H9 (cell line): ENCODE measurements around the gene PEX26. TPM values are rescaled to one million over a fixed set of nuclear protein-coding genes. Genes with fewer than 3 reads are reported as not detected.

Source experiments
- DNase-seq: peaks from one replicate; pipeline ENCODE4 v3.0.0-alpha.2; 2017
- H2AFZ ChIP-seq: one replicate; pipeline ENCODE4 v1.6.1; 2013; ENCODE audit warnings: mild to moderate bottlenecking, low read length, control low read depth, moderate library complexity
- H2AK5ac ChIP-seq: 2 replicates; pipeline ENCODE4 v1.6.1; 2013; ENCODE audit warnings: low read length, control low read depth, mixed read lengths; ENCODE audit not compliant: insufficient read length
- H2BK120ac ChIP-seq: one replicate; pipeline ENCODE4 v1.6.1; 2013; ENCODE audit warnings: low read depth, mild to moderate bottlenecking, low read length, control low read depth, inconsistent platforms; ENCODE audit not compliant: poor library complexity, severe bottlenecking
- H2BK12ac ChIP-seq: 2 replicates; pipeline ENCODE4 v1.6.1; 2013; ENCODE audit warnings: low read length, control low read depth, mixed read lengths, low read depth; ENCODE audit not compliant: insufficient read length
- H2BK15ac ChIP-seq: 2 replicates; pipeline ENCODE4 v1.6.1; 2013; ENCODE audit warnings: low read depth, low read length, control low read depth
- H2BK20ac ChIP-seq: one replicate; pipeline ENCODE4 v1.6.1; 2013; ENCODE audit warnings: low read depth, mild to moderate bottlenecking, low read length, control low read depth, inconsistent platforms; ENCODE audit not compliant: poor library complexity, severe bottlenecking
- H2BK5ac ChIP-seq: 2 replicates; pipeline ENCODE4 v1.6.1; 2013; ENCODE audit warnings: low read length, control low read depth, mixed read lengths; ENCODE audit not compliant: insufficient read length
- H3K14ac ChIP-seq: 2 replicates; pipeline ENCODE4 v1.6.1; 2013; ENCODE audit warnings: low read length, control low read depth; ENCODE audit not compliant: insufficient read depth
- H3K18ac ChIP-seq: 2 replicates; pipeline ENCODE4 v1.6.1; 2013; ENCODE audit warnings: low read depth, mild to moderate bottlenecking, mixed read lengths, low read length, control low read depth; ENCODE audit not compliant: insufficient read length
- H3K23ac ChIP-seq: 2 replicates; pipeline ENCODE4 v1.6.1; 2013; ENCODE audit warnings: low read length, control low read depth, mixed read lengths, low read depth; ENCODE audit not compliant: insufficient read length
- H3K23me2 ChIP-seq: 2 replicates; pipeline ENCODE4 v1.6.1; 2013; ENCODE audit warnings: low read depth, mild to moderate bottlenecking, mixed read lengths, low read length, control low read depth; ENCODE audit not compliant: insufficient read length, poor library complexity, severe bottlenecking
- H3K27ac ChIP-seq: 2 replicates; pipeline ENCODE4 v1.5.1; 2013; ENCODE audit warnings: low read length, control low read depth, mixed read lengths, low read depth; ENCODE audit not compliant: insufficient read length
- H3K27me3 ChIP-seq: 2 replicates; pipeline ENCODE4 v1.6.1; 2013; ENCODE audit warnings: low read length, control low read depth, inconsistent platforms; ENCODE audit not compliant: insufficient read depth
- H3K4ac ChIP-seq: 2 replicates; pipeline ENCODE4 v1.6.1; 2013; ENCODE audit warnings: low read depth, mild to moderate bottlenecking, control low read depth, inconsistent platforms, low read length, moderate library complexity
- H3K4me1 ChIP-seq: 2 replicates; pipeline ENCODE4 v1.6.1; 2013; ENCODE audit warnings: low read length, control low read depth, inconsistent platforms; ENCODE audit not compliant: insufficient read depth
- H3K4me2 ChIP-seq: 2 replicates; pipeline ENCODE4 v1.6.1; 2013; ENCODE audit warnings: low read length, control low read depth, mixed read lengths; ENCODE audit not compliant: insufficient read length, insufficient read depth
- H3K56ac ChIP-seq: 2 replicates; pipeline ENCODE4 v1.6.1; 2013; ENCODE audit warnings: low read depth, mild to moderate bottlenecking, mixed read lengths, low read length, control low read depth; ENCODE audit not compliant: insufficient read length
- H3K79me1 ChIP-seq: 2 replicates; pipeline ENCODE4 v1.6.1; 2013; ENCODE audit warnings: low read depth, mild to moderate bottlenecking, moderate library complexity, low read length, control low read depth, inconsistent platforms; ENCODE audit not compliant: insufficient read depth, poor library complexity, severe bottlenecking
- H3K79me2 ChIP-seq: 2 replicates; pipeline ENCODE4 v1.6.1; 2013; ENCODE audit warnings: low read length, control low read depth, inconsistent platforms; ENCODE audit not compliant: insufficient read depth
- H3K9ac ChIP-seq: 2 replicates; pipeline ENCODE4 v1.6.1; 2013; ENCODE audit warnings: low read length, control low read depth, mixed read lengths; ENCODE audit not compliant: insufficient read length; ENCODE audit errors: extremely low read depth
- H3K9me3 ChIP-seq: one replicate; pipeline ENCODE4 v1.6.1; 2013; ENCODE audit warnings: low read depth, low read length, inconsistent platforms; ENCODE audit not compliant: control insufficient read depth
- H3T11ph ChIP-seq: one replicate; pipeline ENCODE4 v1.6.1; 2013; ENCODE audit warnings: mild to moderate bottlenecking, low read length, control low read depth, inconsistent platforms
- H4K20me1 ChIP-seq: one replicate; pipeline ENCODE4 v1.6.1; 2013; ENCODE audit not compliant: control insufficient read depth, insufficient read length, insufficient read depth
- H4K5ac ChIP-seq: 2 replicates; pipeline ENCODE4 v1.6.1; 2013; ENCODE audit warnings: low read depth, mild to moderate bottlenecking, mixed read lengths, low read length, control low read depth; ENCODE audit not compliant: insufficient read length
- H4K8ac ChIP-seq: replicated peaks from 2 replicates; pipeline ENCODE4 v1.6.1; 2013; ENCODE audit warnings: low read length, control low read depth, mixed read lengths, low read depth; ENCODE audit not compliant: insufficient read length
- H4K91ac ChIP-seq: 2 replicates; pipeline ENCODE4 v1.6.1; 2013; ENCODE audit warnings: low read depth, mild to moderate bottlenecking, moderate library complexity, mixed read lengths, low read length, control low read depth; ENCODE audit not compliant: insufficient read length
- H3K27ac Mint-ChIP-seq, 3 experiments: 2 replicates in 2 of 3; 3 replicates in 1 of 3; pipeline ENCODE4 v1.8.0; 2020 to 2021; ENCODE audit warnings: mixed read lengths in 3 of 3, mild to moderate bottlenecking in 1 of 3, moderate library complexity in 1 of 3
- H3K27me3 Mint-ChIP-seq: 2 replicates; pipeline ENCODE4 v1.8.0; 2021; ENCODE audit warnings: low read depth, mild to moderate bottlenecking, moderate library complexity, mixed read lengths
- H3K36me3 Mint-ChIP-seq, 3 experiments: 2 replicates in 2 of 3; 3 replicates in 1 of 3; pipeline ENCODE4 v1.8.0; 2020 to 2021; ENCODE audit warnings: low read depth in 3 of 3, mixed read lengths in 3 of 3; ENCODE audit not compliant: insufficient read depth in 1 of 3
- H3K4me1 Mint-ChIP-seq, 2 experiments: 2 replicates each; pipeline ENCODE4 v1.8.0; 2020; ENCODE audit warnings: mixed read lengths in 2 of 2
- H3K4me3 Mint-ChIP-seq, 2 experiments: 2 replicates in 1 of 2; 3 replicates in 1 of 2; pipeline ENCODE4 v1.8.0; 2020 to 2021; ENCODE audit warnings: mild to moderate bottlenecking in 2 of 2, mixed read lengths in 2 of 2, moderate library complexity in 1 of 2
- H3K9me3 Mint-ChIP-seq, 2 experiments: 2 replicates in 1 of 2; 3 replicates in 1 of 2; pipeline ENCODE4 v1.8.0; 2020; ENCODE audit warnings: mild to moderate bottlenecking in 2 of 2, mixed read lengths in 2 of 2, moderate library complexity in 1 of 2
- CTCF ChIP-seq: fragments of 200-600 bp; sonication (generic); conservative IDR thresholded peaks from 3 replicates; pipeline ENCODE4 v1.8.0; 2021; ENCODE audit warnings: antibody characterized with exemption, mild to moderate bottlenecking
- WGBS: extraction: QIAGEN DNeasy Blood & Tissue Kit; methylation state at CpG from one replicate; pipeline ENCODE4 v1.1.7; 2013; ENCODE audit warnings: missing lambda C conversion rate, low lambda C conversion rate, mixed read lengths; ENCODE audit not compliant: insufficient read length; ENCODE audit errors: extremely low coverage; 5-methylcytosine and 5-hydroxymethylcytosine counted together
- total RNA-seq: library from RNA; stranded (reverse); gene quantifications from 2 replicates; pipeline ENCODE4 v1.2.1, GENCODE V29; 2021

PEX26 gene
- total RNA-seq, 1 experiment from 2014 or later, result 35.4 TPM

- peaks cover 10% of the 10 kb centered on the region for H3K27me3 ChIP-seq
- peaks cover 10% of the 10 kb centered on the region for H3K23me2 ChIP-seq
- DNase-seq, result no peak
- H3K56ac ChIP-seq, result no peak overlapping the region
- no peaks in the 10 kb centered on the region for H3K79me2 ChIP-seq
- no peak overlapping the region for H3K27ac ChIP-seq
- H4K5ac ChIP-seq, result no peak overlapping the region
- H3K4me1 ChIP-seq, result no peaks in the 10 kb centered on the region
- no peak overlapping the region for H2AFZ ChIP-seq
- H3K18ac ChIP-seq, result no peak overlapping the region
- H2BK5ac ChIP-seq, result no peak overlapping the region
- peak overlapping the region in 1 of 3 experiments; percentile 62; a peak in 1 of 7 replicates for H3K27ac Mint-ChIP-seq
- H3K9ac ChIP-seq, result no peak overlapping the region
- H2AK5ac ChIP-seq, result no peak overlapping the region
- no peak overlapping the region for H3K4me3 Mint-ChIP-seq
- no peak overlapping the region for H3K4ac ChIP-seq
- no CpG with 5 or more reads among the region's 11 CpGs for WGBS
- peaks cover 0 to 10% of the 10 kb centered on the region in 2 experiments; a peak in 3 of 5 replicates for H3K9me3 Mint-ChIP-seq
- H2BK20ac ChIP-seq, result no peak overlapping the region
- H3T11ph ChIP-seq, result no peak overlapping the region
- H3K79me1 ChIP-seq, result no peaks in the 10 kb centered on the region
- no peak overlapping the region for H3K14ac ChIP-seq
- TF ChIP-seq CTCF, result no peak
- no peak overlapping the region for H3K23ac ChIP-seq
- peaks cover 13 to 16% of the 10 kb centered on the region in 2 experiments for H3K4me1 Mint-ChIP-seq
- no peaks in the 10 kb centered on the region for H4K20me1 ChIP-seq
- H4K91ac ChIP-seq, result no peak overlapping the region
- H3K36me3 Mint-ChIP-seq, result peaks cover 0 to 5% (median 0%) of the 10 kb centered on the region in 3 experiments; a peak in 1 of 7 replicates
- no peak overlapping the region for H2BK15ac ChIP-seq
- peaks cover 5% of the 10 kb centered on the region for H3K9me3 ChIP-seq
- H4K8ac ChIP-seq, result no peak overlapping the region
- peaks cover 51% of the 10 kb centered on the region for H3K27me3 Mint-ChIP-seq
- H3K4me2 ChIP-seq, result no peak overlapping the region
- no peak overlapping the region for H2BK12ac ChIP-seq
- no peak overlapping the region for H2BK120ac ChIP-seq
Measured at GRCh38 chr22:18113680-18114394, 36.0 kb downstream of the PEX26 start.
